GM06990 (cell line): ENCODE measurements around the gene HELZ.

Experiments used
- DNase-seq: peaks from one replicate; pipeline ENCODE4 v3.0.0-alpha.2; 2011; ENCODE audit not compliant: insufficient read length; ENCODE audit errors: extremely low read depth
- H3K27me3 ChIP-seq: replicated peaks from 2 replicates; pipeline ENCODE4 v1.6.0; 2011; ENCODE audit warnings: low read length; ENCODE audit not compliant: control insufficient read depth, insufficient read depth
- H3K36me3 ChIP-seq: 2 replicates; pipeline ENCODE4 v1.5.1; 2011; ENCODE audit warnings: low read length; ENCODE audit not compliant: control insufficient read depth, insufficient read depth
- H3K4me3 ChIP-seq: replicated peaks from 2 replicates; pipeline ENCODE4 v1.5.1; 2011; ENCODE audit warnings: low read depth, mild to moderate bottlenecking, control low read depth, low read length
- CTCF ChIP-seq: IDR thresholded peaks from 2 replicates; pipeline ENCODE4 v1.5.1; 2011; ENCODE audit warnings: low read length, control low read depth, mild to moderate bottlenecking, inconsistent platforms; ENCODE audit not compliant: insufficient read depth, poor library complexity, severe bottlenecking

Gene HELZ

GRCh38 chr17:67021743-67022450 lies 223.1 kb downstream of the HELZ start:
- Histone ChIP-seq H3K4me3 (no peak overlapping the region), H3K27me3 (no peaks in the 10 kb centered on the region; the same call in 1 of the 2 replicates), H3K36me3 (no peaks in the 10 kb centered on the region)
- no peak for TF ChIP-seq CTCF
- DNase-seq = no peak

- DNase-seq = no peak
- H3K4me3 ChIP-seq = no peak overlapping the region
- no peaks in the 10 kb centered on the region; the same call in 1 of the 2 replicates for H3K27me3 ChIP-seq
- no peaks in the 10 kb centered on the region for H3K36me3 ChIP-seq
- TF ChIP-seq CTCF = no peak
Observed at GRCh38 chr17:67021196-67021595, 223.8 kb downstream of the HELZ start.
